ENCODE data around the gene MACROD2.

Gene MACROD2

GRCh38 chr20:14609328-14610221 is 614.3 kb downstream of the MACROD2 start:
- DNase-seq: no peak

DNA sequence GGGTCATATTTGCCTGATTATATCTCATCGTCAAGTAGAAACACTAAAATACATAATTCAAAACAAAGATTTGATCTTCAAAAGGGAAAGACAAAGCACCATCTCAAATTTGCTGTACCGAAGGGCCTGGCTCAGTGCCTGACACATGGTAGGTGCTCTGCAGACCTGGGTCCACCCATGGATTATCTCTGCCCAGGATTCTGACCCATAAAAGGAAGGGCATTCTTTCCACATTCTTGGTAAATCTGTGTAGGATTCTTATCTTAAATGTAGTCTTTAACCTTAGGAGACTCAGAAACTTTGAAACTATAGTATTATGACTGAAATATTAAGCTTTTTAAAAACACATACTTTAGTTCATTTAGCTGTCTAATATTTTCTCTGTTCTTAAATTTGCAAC is 616.2 kb downstream of the MACROD2 start:
- no peak for DNase-seq

DNA sequence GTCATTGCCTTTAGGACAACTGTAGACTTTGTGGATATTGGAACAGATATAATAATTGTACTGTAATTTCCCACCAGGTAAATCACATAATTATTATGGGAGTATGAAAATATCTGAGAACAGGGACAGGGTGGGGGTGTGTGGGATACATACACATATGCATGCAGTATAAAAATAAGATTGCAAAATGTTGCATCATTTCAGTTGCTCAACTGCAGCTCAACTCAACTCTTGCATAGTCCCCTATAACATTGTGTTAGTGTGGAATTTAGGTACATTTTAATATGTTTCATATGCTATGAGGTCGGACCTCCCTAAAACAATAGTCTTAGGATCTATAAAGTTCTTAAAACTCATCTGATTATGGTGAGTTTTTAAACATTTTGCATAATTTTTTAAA is 617.1 kb downstream of the MACROD2 start:
- DNase-seq: no peak

- DNase-seq: no peak
Observed at GRCh38 chr20:14616003-14616402, 620.7 kb downstream of the MACROD2 start.

DNA sequence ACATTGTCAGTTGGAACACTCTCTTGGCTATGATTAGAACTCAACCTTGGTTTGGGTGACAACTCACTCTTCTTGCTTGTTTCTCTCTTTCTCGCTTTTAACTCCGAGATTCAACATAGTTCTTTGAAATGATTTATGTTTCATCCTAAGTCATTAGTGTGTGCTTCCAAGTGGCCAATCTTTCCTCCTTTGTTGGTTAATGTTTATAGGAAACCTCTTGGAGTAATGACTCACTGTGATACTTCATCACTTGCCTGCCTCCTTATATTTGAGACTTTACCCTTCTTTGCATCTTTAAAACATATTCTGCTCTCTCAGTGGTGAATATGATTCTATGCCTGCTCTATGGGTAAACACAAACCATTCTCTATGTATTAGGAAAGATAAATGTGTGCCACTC is 621.8 kb downstream of the MACROD2 start:
- no peak for DNase-seq

DNA sequence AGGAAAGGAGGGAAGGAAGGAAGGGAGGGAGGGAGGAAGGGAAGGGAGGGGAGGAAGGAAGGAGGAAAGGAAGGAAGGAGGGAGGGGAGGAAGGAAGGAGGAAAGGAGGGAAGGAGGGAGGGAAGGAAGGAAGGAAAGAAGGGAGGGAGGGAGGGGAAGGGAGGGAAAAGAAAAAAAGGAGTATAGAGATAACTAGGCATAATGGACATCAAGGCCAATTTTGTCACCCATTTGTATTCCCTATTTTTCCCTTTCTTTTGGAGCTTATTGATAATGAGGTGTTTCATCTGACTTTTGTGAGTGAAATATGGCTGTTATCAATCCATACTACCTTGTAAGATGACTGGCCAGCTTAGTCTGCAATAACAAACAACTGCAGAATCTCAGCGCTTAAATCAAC is 624.1 kb downstream of the MACROD2 start:
- no peak for DNase-seq

DNA sequence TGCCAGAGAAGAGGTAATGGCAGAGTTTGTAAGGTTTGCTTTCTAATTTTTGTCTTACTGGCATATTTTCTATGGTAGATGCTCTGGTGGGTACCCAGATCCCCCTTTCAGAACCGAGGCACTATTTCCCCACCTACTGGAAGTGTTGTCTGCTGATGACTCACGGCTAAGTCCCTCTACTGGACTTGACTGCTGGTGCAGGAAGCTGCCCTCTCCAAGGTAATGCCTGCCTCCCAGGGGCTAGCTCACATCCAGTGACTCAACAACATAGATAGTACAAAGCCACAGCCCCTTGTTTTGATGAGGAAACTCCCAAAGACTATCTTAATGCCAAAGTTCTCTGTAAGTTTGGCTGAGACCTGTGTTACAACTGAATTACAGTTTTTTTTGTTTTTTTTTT is 627.5 kb downstream of the MACROD2 start:
- no peak for DNase-seq

GRCh38 chr20:14631011-14631410 is 635.7 kb downstream of the MACROD2 start:
- DNase-seq: no peak

DNA sequence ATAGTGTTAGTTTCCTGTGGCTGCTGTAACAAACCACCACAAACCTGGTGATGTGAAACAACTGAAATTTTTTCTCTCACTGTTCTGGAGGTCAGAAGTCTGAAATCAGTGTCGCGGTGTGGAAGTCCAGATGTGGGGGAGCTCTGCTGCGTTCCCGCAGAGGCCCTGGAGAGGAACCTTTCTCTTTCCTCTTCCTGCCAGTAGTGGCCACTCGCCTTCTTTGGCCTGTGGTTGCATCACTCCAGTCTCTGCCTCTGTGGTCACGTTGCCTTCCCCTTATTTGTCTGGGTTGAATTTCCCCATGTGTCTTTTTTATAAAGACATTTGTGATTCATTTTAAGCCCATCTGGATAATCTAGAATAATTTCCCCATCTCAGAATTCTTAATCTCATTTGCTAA is 637.6 kb downstream of the MACROD2 start:
- no peak for DNase-seq

DNA sequence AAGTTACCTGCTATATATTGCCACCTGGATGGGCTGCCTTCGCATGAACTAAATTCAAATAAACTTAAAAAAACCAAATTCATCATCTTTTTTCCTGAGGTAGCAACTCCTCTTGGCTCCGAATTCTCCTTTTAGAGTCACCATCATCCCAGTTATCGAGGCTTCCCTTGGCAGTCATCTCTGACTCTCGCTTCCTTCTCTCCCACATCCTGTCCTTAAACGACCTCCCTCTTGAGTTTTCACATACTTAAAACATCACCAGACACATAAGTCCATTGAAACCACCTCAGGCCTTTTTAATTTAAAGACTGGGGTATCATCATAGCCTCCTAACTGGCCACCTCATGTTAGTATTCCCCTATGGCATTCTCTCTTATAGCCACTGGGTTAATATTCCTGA is 638.2 kb downstream of the MACROD2 start:
- DNase-seq: no peak

- DNase-seq: no peak
Observed at GRCh38 chr20:14634665-14635064, 639.3 kb downstream of the MACROD2 start.

DNA sequence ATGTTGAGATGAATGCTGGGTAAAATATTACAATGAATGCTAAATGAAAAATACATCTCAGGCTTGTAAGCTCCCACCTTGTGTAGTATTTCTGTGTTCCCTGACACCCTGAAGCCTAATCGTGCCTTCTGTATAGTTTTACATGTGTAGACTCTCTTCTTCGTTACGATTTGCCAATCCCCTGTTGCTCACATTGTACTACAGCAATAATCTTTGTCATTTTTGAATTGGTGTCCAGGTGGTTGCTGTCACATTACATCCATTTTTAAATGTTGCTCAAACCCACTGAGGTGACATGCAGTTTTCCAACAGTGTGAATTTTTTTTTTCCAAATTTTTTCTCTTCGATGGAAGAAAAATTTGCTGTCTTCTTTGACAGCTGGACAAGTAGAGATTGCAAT is 642.1 kb downstream of the MACROD2 start:
- no peak for DNase-seq

- no peak for DNase-seq
Observed at GRCh38 chr20:14643146-14643545, 647.8 kb downstream of the MACROD2 start.

DNA sequence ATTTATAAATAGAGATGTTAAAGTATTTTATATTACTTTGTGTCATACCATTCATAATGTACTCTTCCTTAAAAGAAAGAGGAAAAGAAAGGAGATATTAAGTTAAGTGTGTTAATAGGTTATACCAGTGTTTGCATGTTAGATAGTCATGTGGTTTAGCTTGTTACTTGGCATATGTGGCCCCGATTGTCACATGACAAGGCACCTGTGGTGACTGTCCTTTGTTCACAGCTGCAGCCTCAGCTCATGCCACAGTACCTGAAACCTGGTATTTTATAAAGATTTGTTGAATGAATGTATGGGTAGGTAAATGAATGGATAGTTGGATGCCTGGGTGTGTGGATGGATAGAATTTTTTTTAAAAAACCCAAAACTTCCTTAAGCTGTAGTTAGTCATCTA is 648.2 kb downstream of the MACROD2 start:
- no peak for DNase-seq

DNA sequence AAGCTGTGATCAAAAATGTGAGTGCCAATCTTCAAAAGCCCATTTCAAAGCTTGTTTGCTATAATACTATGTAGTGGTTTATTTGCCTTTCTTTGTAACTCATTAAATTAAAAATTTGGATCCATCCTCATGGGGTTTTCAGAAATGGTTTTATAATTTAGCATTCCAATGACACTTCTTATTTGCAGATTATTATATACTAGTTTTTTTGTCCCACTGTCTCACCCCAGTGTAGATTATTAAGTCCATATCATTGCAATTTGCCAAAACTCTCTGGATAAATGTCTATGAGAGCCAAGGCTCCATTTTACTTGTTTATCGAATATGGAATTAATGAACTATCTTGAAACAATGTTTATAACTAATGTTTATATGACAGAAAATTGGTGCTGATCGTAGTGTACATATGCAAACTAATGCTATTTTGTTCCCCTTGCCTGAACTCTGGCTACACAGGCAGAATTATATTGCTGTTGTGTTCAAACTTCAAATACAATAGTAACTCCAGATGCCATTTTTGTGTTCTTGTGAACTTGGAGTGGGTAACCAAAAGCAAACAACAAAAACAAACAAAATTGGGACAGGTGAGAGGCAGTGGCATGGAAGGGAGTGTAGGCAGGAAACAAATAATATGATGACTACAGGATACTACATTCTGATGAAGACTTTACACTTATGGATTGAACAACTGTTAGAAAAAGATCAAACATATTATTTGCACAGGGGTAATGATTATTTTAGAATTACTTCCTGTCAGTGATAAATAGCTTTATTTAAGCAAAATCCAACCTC is 649.2 kb downstream of the MACROD2 start:
- no peak for DNase-seq

DNA sequence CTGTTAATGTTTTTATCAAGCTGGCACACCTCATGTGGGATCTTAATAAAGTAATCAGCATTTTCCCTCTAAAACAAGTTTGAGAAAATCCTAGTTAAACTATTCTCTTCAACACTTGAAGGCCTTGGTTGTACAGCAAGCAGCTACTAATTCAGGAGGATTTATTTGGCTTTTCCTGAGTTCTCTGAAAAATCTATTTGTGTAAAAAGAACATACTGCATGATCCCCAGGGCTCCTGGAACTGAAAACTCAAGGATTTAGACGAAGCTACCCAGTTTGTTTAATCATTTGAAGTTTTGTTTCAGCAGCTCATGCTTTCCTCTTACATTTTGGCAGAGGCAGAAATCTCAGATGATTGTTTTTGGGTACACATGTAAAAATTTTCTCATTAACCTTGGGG is 651.7 kb downstream of the MACROD2 start:
- DNase-seq: no peak

DNA sequence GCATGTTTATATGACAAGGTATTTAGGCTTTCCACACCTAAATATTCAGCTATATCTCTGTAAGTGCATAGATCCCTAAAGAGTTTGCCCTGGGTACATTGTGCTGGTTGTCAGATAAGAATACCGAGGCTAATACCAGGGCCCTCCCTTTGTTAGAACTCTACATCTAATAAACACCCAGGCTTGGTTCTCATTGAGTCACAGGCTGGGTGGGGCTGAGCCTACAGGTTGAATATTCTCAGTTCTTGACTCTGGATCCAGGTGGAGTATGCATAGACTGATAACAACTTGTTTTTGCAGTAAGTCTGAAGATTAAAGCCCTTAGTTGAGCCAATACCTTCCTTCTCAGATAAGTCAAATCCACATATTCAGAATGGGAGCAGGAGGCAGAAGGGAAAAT is 654.3 kb downstream of the MACROD2 start:
- DNase-seq: no peak

DNA sequence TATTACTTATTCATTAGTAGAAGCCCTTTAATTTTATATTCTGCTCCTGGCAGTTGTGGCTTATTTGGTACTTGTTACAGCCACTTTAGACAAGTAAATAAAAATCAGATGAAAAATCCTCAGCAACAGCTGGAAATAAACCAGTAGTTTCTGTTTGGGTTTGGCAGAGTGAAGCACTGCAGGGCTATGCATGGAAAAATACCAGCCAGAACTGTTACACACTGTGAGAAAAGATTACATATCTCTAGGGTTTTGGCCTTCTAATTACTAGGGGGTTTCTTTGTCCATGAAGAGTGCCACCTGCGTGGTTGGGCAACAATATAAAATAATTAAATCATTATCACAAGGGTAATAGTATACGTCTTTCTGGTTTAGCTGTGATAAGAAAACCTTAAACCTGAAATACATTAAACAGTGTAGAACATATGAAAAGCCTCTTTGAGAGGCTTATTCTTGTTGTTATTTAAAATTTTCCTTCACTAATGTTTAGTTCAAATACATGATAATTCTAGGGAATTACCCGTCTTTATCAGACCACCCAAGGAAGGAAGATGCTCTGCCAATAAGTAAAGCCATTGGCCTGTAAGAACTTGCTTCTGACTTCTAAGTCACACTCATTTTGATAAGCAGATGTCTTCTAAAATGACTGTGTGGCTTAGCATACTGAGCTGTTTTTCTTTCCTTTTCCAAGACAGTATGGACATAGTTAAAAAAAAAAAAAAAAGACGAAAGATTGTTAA is 662.1 kb downstream of the MACROD2 start:
- no peak for DNase-seq

- no peak for DNase-seq
Observed at GRCh38 chr20:14664101-14664500, 668.8 kb downstream of the MACROD2 start.

DNA sequence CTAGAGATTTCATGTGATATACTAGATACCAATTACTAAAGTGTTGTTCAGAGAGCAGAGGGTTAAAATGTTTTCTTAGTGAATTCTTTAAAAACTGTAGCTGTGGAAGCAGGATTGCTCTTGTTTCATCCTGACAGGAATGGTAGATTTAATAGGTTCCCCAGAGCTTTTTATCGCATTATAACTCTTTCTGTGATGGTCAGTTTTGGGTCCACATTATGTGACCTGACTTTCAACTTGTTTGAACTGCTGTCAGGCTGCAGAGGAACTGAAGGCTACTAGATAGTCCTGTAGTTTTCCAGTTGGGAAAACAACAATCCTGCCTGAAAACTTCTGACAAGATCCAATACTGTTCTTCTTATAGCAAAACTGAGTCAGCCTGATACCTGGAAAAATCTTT is 671.4 kb downstream of the MACROD2 start:
- DNase-seq: no peak

DNA sequence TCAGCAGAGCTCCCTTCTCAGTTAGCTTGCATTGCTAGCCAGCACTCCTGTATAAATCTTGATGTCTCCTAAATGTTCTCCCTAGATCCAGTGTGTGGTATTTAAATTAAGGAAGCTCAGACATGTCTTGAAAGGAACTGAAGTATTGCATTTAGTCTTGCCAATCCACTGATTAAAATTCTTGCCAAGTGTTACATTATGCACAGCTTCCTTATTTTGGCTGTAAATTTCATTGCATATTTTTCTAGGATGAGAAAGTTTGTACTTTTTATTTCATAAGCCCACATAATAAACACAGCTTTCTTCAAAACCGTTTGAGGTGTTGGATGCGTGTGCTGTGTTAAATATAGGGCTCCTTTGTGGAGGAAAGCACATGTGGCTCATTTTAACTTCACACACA is 671.9 kb downstream of the MACROD2 start:
- DNase-seq: no peak

DNA sequence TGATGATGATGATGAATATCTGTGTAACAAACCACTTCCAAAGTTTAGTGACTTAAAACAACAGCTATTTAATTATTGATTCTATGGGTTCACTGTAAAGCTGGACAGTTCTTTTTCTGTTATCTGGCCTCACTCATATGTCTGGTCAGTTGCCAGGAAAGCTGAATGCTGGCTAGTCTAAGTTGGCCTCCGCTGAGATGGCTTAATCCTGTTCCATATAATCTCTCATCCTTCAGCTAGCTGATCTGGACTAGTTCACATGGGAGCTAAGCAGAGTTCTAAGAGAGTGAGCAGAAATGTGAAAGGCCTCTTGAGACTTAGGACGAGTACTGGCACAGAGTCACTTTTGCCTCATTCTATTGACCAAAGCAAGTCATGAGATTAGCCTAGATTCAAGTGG is 676.8 kb downstream of the MACROD2 start:
- DNase-seq: no peak

DNA sequence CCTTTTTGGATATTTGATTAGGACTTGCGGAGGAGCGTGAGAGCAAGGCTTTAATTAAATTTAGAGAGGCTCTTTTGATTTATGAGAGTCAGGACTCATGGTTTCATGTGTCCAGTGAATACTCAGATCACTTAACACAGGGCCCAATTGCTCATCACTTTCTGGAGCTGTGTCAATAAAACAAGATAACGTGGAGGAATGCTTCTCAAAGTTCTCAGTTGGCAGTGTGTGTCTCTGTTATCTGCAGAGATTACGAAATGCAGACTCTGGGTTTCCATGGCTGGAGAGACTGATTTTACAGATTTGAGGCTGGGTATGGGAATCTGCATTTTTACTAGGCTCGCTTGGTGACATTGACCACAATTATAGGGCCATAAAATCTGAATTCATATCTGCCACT is 677.8 kb downstream of the MACROD2 start:
- no peak for DNase-seq

DNA sequence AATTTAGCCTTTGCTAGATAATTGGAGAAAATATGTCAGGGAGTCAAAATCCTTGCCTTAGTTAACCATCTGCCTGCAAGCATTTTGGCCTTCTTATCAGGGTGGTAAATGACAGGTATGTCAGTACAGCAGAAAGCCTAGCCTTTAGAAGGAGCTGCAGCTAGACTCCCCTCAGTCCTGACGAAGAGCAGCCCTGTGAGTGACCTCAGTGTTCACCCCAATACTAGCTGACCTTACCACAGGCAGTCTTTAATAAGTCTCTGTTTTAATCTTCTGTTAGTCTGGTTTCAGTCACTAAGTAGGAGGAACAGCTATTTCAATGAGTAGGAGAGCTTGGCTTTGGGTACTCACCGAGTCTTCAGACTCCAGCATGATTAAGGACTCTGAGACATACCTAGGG is 682.1 kb downstream of the MACROD2 start:
- no peak for DNase-seq
